ENCODE results near the gene USP2.

USP2 gene

DNA sequence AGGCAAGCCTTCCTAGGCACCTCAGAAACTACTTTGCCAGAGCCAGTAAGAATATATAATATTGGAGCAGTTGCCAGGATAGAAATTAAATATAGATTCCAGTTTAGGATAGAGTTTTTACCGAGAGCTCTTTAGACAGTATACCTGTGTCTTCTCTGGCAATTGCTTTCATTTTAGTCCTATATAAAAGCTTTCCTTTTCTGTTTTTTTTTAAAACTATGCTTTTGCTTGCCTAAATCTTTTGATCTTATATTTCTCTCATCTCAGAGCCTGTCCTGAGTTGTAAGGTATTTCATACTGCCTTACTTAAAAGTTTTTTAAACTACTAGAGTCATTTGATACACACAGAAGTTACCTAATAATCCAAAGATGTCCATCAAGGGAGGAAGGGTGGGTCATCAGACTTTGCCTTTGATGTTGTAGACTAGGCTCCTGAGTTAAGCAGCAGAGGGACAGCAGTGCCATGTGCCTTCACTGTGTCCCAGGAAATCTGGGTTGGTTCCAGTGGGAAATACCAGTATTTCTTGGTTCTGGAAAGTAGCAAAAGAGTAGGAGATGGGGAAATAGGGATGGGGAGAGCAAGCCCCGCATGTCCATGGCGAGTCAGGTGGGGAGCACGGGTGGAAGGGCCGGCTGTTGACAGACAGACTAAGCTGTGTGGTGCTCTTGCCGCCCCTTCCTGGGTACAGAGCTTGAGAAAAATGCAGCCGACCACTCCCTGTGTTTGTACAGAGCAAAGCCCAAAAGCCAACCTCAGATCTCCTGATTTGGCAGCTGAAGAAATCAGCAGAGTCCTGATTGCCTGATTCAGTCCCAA, 75.7 kb downstream of the USP2 start:
- DNase-seq (ENCODE audit: low read depth, low spot score), result no peak

Measured in astrocyte of the hippocampus (primary cell).